GM21737 (cell line): ENCODE measurements around the gene NUDT1.

Source experiments
- ATAC-seq: cut with Tn5 transposase; IDR thresholded peaks from one replicate; pipeline ENCODE4 v1.9.1; 2021; ENCODE audit warnings: mild to moderate bottlenecking, moderate library complexity; ENCODE audit not compliant: unreplicated experiment

The NUDT1 gene

GRCh38 chr7:2247141-2247995, 5.3 kb downstream of the NUDT1 start:
- ATAC-seq: no peak

- peak; percentile 53 for ATAC-seq
Observed at GRCh38 chr7:2248984-2249694, 7.1 kb downstream of the NUDT1 start.

GRCh38 chr7:2249744-2250323, 7.8 kb downstream of the NUDT1 start:
- ATAC-seq: no peak

- no peak for ATAC-seq
Observed at GRCh38 chr7:2251381-2251780, 9.4 kb downstream of the NUDT1 start.

- ATAC-seq: no peak
Observed at GRCh38 chr7:2251841-2252771, 10.1 kb downstream of the NUDT1 start.

GRCh38 chr7:2253021-2253420, 11.0 kb downstream of the NUDT1 start:
- no peak for ATAC-seq

- no peak for ATAC-seq
Observed at GRCh38 chr7:2253525-2254244, 11.7 kb downstream of the NUDT1 start.

- no peak for ATAC-seq
Observed at GRCh38 chr7:2254429-2255144, 12.6 kb downstream of the NUDT1 start.

- no peak for ATAC-seq
Observed at GRCh38 chr7:2255145-2256139, 13.4 kb downstream of the NUDT1 start.

GRCh38 chr7:2256306-2257045, 14.4 kb downstream of the NUDT1 start:
- no peak for ATAC-seq

- ATAC-seq: no peak
Observed at GRCh38 chr7:2257046-2257551, 15.1 kb downstream of the NUDT1 start.

- ATAC-seq: no peak
Observed at GRCh38 chr7:2257651-2258050, 15.6 kb downstream of the NUDT1 start.

GRCh38 chr7:2258661-2259365, 16.8 kb downstream of the NUDT1 start:
- ATAC-seq: peak; percentile 44

GRCh38 chr7:2259480-2259879, 17.5 kb downstream of the NUDT1 start:
- no peak for ATAC-seq

- ATAC-seq: no peak
Observed at GRCh38 chr7:2260820-2261219, 18.8 kb downstream of the NUDT1 start.

- no peak for ATAC-seq
Observed at GRCh38 chr7:2261611-2262010, 19.6 kb downstream of the NUDT1 start.

- ATAC-seq: no peak
Observed at GRCh38 chr7:2263176-2263575, 21.1 kb downstream of the NUDT1 start.
